GM23338 (cell line): ENCODE data around the gene SOX13.

Experiments
- CREB1 ChIP-seq: fragments of 250-450 bp; sonication (Bioruptor Pico); IDR thresholded peaks from 2 replicates; pipeline ENCODE4 v1.5.0; 2020; ENCODE audit warnings: low read depth, mild to moderate bottlenecking, moderate library complexity
- CTCF ChIP-seq, 2 experiments: fragments of 200-600 bp in 1 of 2; sonication (generic) in 1 of 2; conservative IDR thresholded peaks; 2 replicates each; pipeline versions ENCODE4 v1.5.1 to v1.6.1; 2016 to 2017; ENCODE audit warnings: antibody characterized with exemption in 2 of 2, low read depth in 2 of 2, mild to moderate bottlenecking in 2 of 2, moderate library complexity in 1 of 2
- ETS1 ChIP-seq: IDR thresholded peaks from 2 replicates; pipeline ENCODE4 v1.6.1; 2016; ENCODE audit warnings: antibody characterized with exemption
- EZH2 ChIP-seq: fragments of 200-600 bp; sonication (generic); IDR thresholded peaks from one replicate; pipeline ENCODE4 v1.8.0; 2017; ENCODE audit warnings: antibody characterized with exemption, mild to moderate bottlenecking, low read depth; ENCODE audit not compliant: unreplicated experiment
- EZH2phosphoT487 ChIP-seq: fragments of 200-600 bp; sonication (generic); IDR thresholded peaks from one replicate; pipeline ENCODE4 v1.8.1; 2018; ENCODE audit warnings: antibody characterized with exemption; ENCODE audit not compliant: unreplicated experiment
- JUNB ChIP-seq: IDR thresholded peaks from one replicate; pipeline ENCODE4 v1.6.1; 2016; ENCODE audit warnings: antibody characterized with exemption; ENCODE audit not compliant: unreplicated experiment
- NANOG ChIP-seq: IDR thresholded peaks from 2 replicates; pipeline ENCODE4 v1.6.1; 2016; ENCODE audit warnings: antibody characterized with exemption, borderline replicate concordance
- POLR2AphosphoS5 ChIP-seq: IDR thresholded peaks from 2 replicates; pipeline ENCODE4 v1.6.1; 2016; ENCODE audit warnings: antibody characterized with exemption, low read depth
- REST ChIP-seq: IDR thresholded peaks from one replicate; pipeline ENCODE4 v1.6.1; 2018; ENCODE audit warnings: antibody characterized with exemption; ENCODE audit not compliant: unreplicated experiment
- STAT1 ChIP-seq: IDR thresholded peaks from one replicate; pipeline ENCODE4 v1.6.1; 2016; ENCODE audit warnings: antibody characterized with exemption; ENCODE audit not compliant: unreplicated experiment
- ZNF114 ChIP-seq: fragments of 250-450 bp; sonication (Bioruptor Pico); IDR thresholded peaks from 2 replicates; pipeline ENCODE4 v1.5.0; 2020; ENCODE audit warnings: mild to moderate bottlenecking, moderate library complexity
- ZNF331 ChIP-seq: fragments of 250-450 bp; sonication (Bioruptor Pico); IDR thresholded peaks from 2 replicates; pipeline ENCODE4 v1.5.0; 2020; ENCODE audit warnings: low read depth, mild to moderate bottlenecking, moderate library complexity
- ZNF462 ChIP-seq: fragments of 250-450 bp; sonication (Bioruptor Pico); IDR thresholded peaks from 2 replicates; pipeline ENCODE4 v1.5.0; 2020; ENCODE audit warnings: mild to moderate bottlenecking, moderate library complexity

GRCh38 chr1:204041803-204042505 lies 31.0 kb upstream of the SOX13 start:
- TF ChIP-seq EZH2phosphoT487 (no peak), CTCF (conservative IDR thresholded peaks at IDR 0.05; ENCODE audit: low read depth in 2 of 2) (no peak), EZH2 (no peak), POLR2AphosphoS5 (no peak), ZNF331 (CRISPR knock-in tag) (no peak), CREB1 (CRISPR knock-in tag) (no peak), NANOG (no peak), REST (no peak), ZNF114 (no peak), STAT1 (no peak), JUNB (no peak), ETS1 (no peak), ZNF462 (CRISPR knock-in tag) (no peak)
